Caco-2 (cell line): Measurements from ENCODE around the gene RIIAD1. TPM values are rescaled to one million over a fixed set of nuclear protein-coding genes. Genes with fewer than 3 reads are reported as not detected.

Source experiments
- BruUV-seq: library from RNA; stranded (reverse); fragments of 400-500 nt; replicated peaks from 2 replicates; lab custom pipeline; 2021; lab: Mats Ljungman, UMichigan
- CTCF ChIA-PET: fragments of 300-600 bp; sonication (Branson Sonifier 250); formaldehyde crosslinking; loops from one replicate; lab custom pipeline; 2022; ENCODE audit warnings: antibody characterized with exemption; lab: Charles Lee
- POLR2A ChIA-PET: fragments of 300-600 bp; sonication (Branson Sonifier 250); formaldehyde crosslinking; loops from one replicate; lab custom pipeline; 2022; ENCODE audit warnings: antibody characterized with exemption; lab: Charles Lee
- DNase-seq, 2 experiments: peaks; one replicate each; pipeline versions ENCODE4 v3.0.0 to v3.0.0-alpha.2; 2020 to 2022
- H3K27me3 ChIP-seq: replicated peaks from 2 replicates; pipeline ENCODE4 v1.6.0; 2011; ENCODE audit warnings: low read length; ENCODE audit not compliant: control insufficient read depth, insufficient read depth
- H3K36me3 ChIP-seq: 2 replicates; pipeline ENCODE4 v1.5.1; 2011; ENCODE audit warnings: low read length; ENCODE audit not compliant: control insufficient read depth, insufficient read depth
- H3K4me1 ChIP-seq: fragments of 250-450 bp; sonication (Bioruptor Pico); 2 replicates; pipeline ENCODE4 v1.5.1; 2020; ENCODE audit warnings: mild to moderate bottlenecking
- H3K4me3 ChIP-seq: 2 replicates; pipeline ENCODE4 v1.5.1; 2011; ENCODE audit warnings: low read depth, mild to moderate bottlenecking, control low read depth, low read length
- H3K9me3 ChIP-seq: fragments of 250-450 bp; sonication (Bioruptor Pico); 2 replicates; pipeline ENCODE4 v1.5.1; 2020; ENCODE audit warnings: mild to moderate bottlenecking, moderate library complexity
- H3K27ac Mint-ChIP-seq: one replicate; pipeline ENCODE4 v1.8.0; 2022; ENCODE audit warnings: mixed read lengths; ENCODE audit not compliant: unreplicated experiment
- H3K27me3 Mint-ChIP-seq: one replicate; pipeline ENCODE4 v1.8.0; 2022; ENCODE audit warnings: mixed read lengths; ENCODE audit not compliant: insufficient read depth, unreplicated experiment
- H3K36me3 Mint-ChIP-seq: one replicate; pipeline ENCODE4 v1.8.0; 2022; ENCODE audit warnings: mild to moderate bottlenecking, mixed read lengths; ENCODE audit not compliant: insufficient read depth, unreplicated experiment
- H3K4me1 Mint-ChIP-seq: one replicate; pipeline ENCODE4 v1.8.0; 2022; ENCODE audit warnings: low read depth, mixed read lengths; ENCODE audit not compliant: unreplicated experiment
- H3K4me3 Mint-ChIP-seq: one replicate; pipeline ENCODE4 v1.8.0; 2022; ENCODE audit warnings: mild to moderate bottlenecking, moderate library complexity, mixed read lengths; ENCODE audit not compliant: unreplicated experiment
- H3K9me3 Mint-ChIP-seq: one replicate; pipeline ENCODE4 v1.8.0; 2022; ENCODE audit warnings: mixed read lengths; ENCODE audit not compliant: unreplicated experiment
- CTCF ChIP-seq, 2 experiments: fragments of 200-600 bp in 1 of 2; IDR thresholded peaks; 1 replicate in 1 of 2; 2 replicates in 1 of 2; pipeline versions ENCODE4 v1.5.1 to v1.8.0; 2011 to 2022; ENCODE audit warnings: antibody characterized with exemption in 1 of 2, control low read depth in 1 of 2, inconsistent platforms in 1 of 2, low read depth in 1 of 2, low read length in 1 of 2, mild to moderate bottlenecking in 1 of 2, moderate library complexity in 1 of 2; ENCODE audit not compliant: insufficient read depth in 1 of 2, severe bottlenecking in 1 of 2, unreplicated experiment in 1 of 2
- intact Hi-C: fragments of 100-400 bp; cut with micrococcal nuclease; formaldehyde crosslinking; loops from one replicate; pipeline ENCODE4 v1.10.0; 2022; ENCODE audit not compliant: unreplicated experiment
- total RNA-seq: library from RNA; stranded (reverse); gene quantifications from 2 replicates; pipeline ENCODE4 v1.2.3, GENCODE V29; 2022

RIIAD1 gene
- total RNA-seq, 1 experiment from 2014 or later, result 1.0 TPM

- H3K27me3 Mint-ChIP-seq, result peaks cover 3% of the 10 kb centered on the region
- H3K36me3 Mint-ChIP-seq, result no peaks in the 10 kb centered on the region
- ChIA-PET POLR2A (no interaction called here), CTCF (interaction anchor here (0.9 to 1.4 kb wide), 3 partner anchors 10 to 21 kb away, joined by 3 to 7 read pairs (median 4); no protein-coding TSS in a partner anchor)
- no peak for TF ChIP-seq CTCF (IDR thresholded peaks at IDR 0.05; ENCODE audit: insufficient read depth in 1 of 2, low read depth in 1 of 2, low read length in 1 of 2, severe bottlenecking in 1 of 2, unreplicated experiment in 1 of 2)
- H3K4me3 Mint-ChIP-seq, result no peak overlapping the region
- Histone ChIP-seq H3K36me3 (no peaks in the 10 kb centered on the region), H3K4me1 (peaks cover 19% of the 10 kb centered on the region), H3K27me3 (no peaks in the 10 kb centered on the region), H3K4me3 (no peak overlapping the region), H3K9me3 (no peaks in the 10 kb centered on the region)
- H3K27ac Mint-ChIP-seq, result no peak overlapping the region
- BruUV-seq, result no TSS peak
- no peak for DNase-seq
- H3K9me3 Mint-ChIP-seq, result no peaks in the 10 kb centered on the region
- H3K4me1 Mint-ChIP-seq, result peaks cover 28% of the 10 kb centered on the region
- intact Hi-C loops, result no loop called here
Observed at GRCh38 chr1:151713874-151714273, 7.4 kb upstream of the RIIAD1 start.

- no TSS peak for BruUV-seq
- Mint-ChIP-seq H3K4me1 (peaks cover 28% of the 10 kb centered on the region), H3K36me3 (no peaks in the 10 kb centered on the region), H3K27ac (no peak overlapping the region), H3K9me3 (no peaks in the 10 kb centered on the region), H3K27me3 (peaks cover 3% of the 10 kb centered on the region), H3K4me3 (no peak overlapping the region)
- Histone ChIP-seq H3K27me3 (no peaks in the 10 kb centered on the region), H3K36me3 (no peaks in the 10 kb centered on the region), H3K4me1 (peaks cover 19% of the 10 kb centered on the region), H3K9me3 (no peaks in the 10 kb centered on the region), H3K4me3 (no peak overlapping the region)
- no peak for TF ChIP-seq CTCF (IDR thresholded peaks at IDR 0.05; ENCODE audit: insufficient read depth in 1 of 2, low read depth in 1 of 2, low read length in 1 of 2, severe bottlenecking in 1 of 2, unreplicated experiment in 1 of 2)
- intact Hi-C loops, result no loop called here
- POLR2A ChIA-PET, result no interaction called here
- CTCF ChIA-PET, result interaction anchor here (0.5 to 1.5 kb wide), 4 partner anchors 9 to 122 kb away, joined by 3 to 6 read pairs (median 4); no protein-coding TSS in a partner anchor
- no peak for DNase-seq
Observed at GRCh38 chr1:151714820-151715725, 6.2 kb upstream of the RIIAD1 start.

- DNase-seq, result no peak
- Histone ChIP-seq H3K4me3 (no peak overlapping the region), H3K27me3 (no peaks in the 10 kb centered on the region), H3K4me1 (peaks cover 24% of the 10 kb centered on the region), H3K9me3 (no peaks in the 10 kb centered on the region), H3K36me3 (no peaks in the 10 kb centered on the region)
- intact Hi-C loops, result no loop called here
- POLR2A ChIA-PET, result no interaction called here
- Mint-ChIP-seq H3K27ac (no peak overlapping the region), H3K9me3 (no peaks in the 10 kb centered on the region), H3K4me1 (peaks cover 28% of the 10 kb centered on the region), H3K4me3 (no peak overlapping the region), H3K36me3 (no peaks in the 10 kb centered on the region), H3K27me3 (peaks cover 3% of the 10 kb centered on the region)
- BruUV-seq, result no TSS peak
- CTCF ChIA-PET, result interaction anchor here (0.5 to 1.5 kb wide), 5 partner anchors 8 to 121 kb away, joined by 3 to 6 read pairs (median 4); no protein-coding TSS in a partner anchor
- no peak for TF ChIP-seq CTCF (IDR thresholded peaks at IDR 0.05; ENCODE audit: insufficient read depth in 1 of 2, low read depth in 1 of 2, low read length in 1 of 2, severe bottlenecking in 1 of 2, unreplicated experiment in 1 of 2)
Observed at GRCh38 chr1:151715726-151716404, 5.5 kb upstream of the RIIAD1 start.
